ENCODE measurements around the gene SPAG9.

GRCh38 chr17:50952889-50953288, 167.8 kb downstream of the SPAG9 start:
- no peak for TF ChIP-seq CTCF (IDR thresholded peaks at IDR 0.05 in 4 of 5, conservative IDR thresholded peaks at IDR 0.05 in 1 of 5)
- TF ChIP-seq POLR2A (IDR thresholded peaks at IDR 0.05) = no peak

Measured in gastrocnemius medialis (tissue), 4 donors.